Loucy (cell line): ENCODE data around the gene HDHD5.

Experiments used
- EZH2phosphoT487 ChIP-seq: fragments of 200-600 bp; IDR thresholded peaks from 2 replicates; pipeline ENCODE4 v1.6.1; 2018; ENCODE audit warnings: antibody characterized with exemption, mild to moderate bottlenecking, moderate library complexity, borderline replicate concordance
- TF ChIP-seq, protein P1 (sequence below): fragments of 200-600 bp; sonication (generic); conservative IDR thresholded peaks from 2 replicates; pipeline ENCODE4 v1.5.1; 2014; ENCODE audit warnings: mild to moderate bottlenecking, antibody characterized with exemption, low read length

- TF ChIP-seq, protein P1, sequence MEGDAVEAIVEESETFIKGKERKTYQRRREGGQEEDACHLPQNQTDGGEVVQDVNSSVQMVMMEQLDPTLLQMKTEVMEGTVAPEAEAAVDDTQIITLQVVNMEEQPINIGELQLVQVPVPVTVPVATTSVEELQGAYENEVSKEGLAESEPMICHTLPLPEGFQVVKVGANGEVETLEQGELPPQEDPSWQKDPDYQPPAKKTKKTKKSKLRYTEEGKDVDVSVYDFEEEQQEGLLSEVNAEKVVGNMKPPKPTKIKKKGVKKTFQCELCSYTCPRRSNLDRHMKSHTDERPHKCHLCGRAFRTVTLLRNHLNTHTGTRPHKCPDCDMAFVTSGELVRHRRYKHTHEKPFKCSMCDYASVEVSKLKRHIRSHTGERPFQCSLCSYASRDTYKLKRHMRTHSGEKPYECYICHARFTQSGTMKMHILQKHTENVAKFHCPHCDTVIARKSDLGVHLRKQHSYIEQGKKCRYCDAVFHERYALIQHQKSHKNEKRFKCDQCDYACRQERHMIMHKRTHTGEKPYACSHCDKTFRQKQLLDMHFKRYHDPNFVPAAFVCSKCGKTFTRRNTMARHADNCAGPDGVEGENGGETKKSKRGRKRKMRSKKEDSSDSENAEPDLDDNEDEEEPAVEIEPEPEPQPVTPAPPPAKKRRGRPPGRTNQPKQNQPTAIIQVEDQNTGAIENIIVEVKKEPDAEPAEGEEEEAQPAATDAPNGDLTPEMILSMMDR = no peak
- no peak for TF ChIP-seq EZH2phosphoT487
These were observed 37.6 kb downstream of the HDHD5 start, which contains the start of gene TMEM121B for GRCh38 chr22:17121233-17122195.
